GM19463 (cell line): Measurements from ENCODE around the gene C5orf63.
"Not testable (repeated sequence)": the region's sequence is repeated elsewhere in the genome, so short reads cannot be mapped to it uniquely, and the experiment has no call there.

Experiments
- ATAC-seq: cut with Tn5 transposase; IDR thresholded peaks from one replicate; pipeline ENCODE4 v1.9.1; 2021; ENCODE audit warnings: mild to moderate bottlenecking, moderate library complexity; ENCODE audit not compliant: unreplicated experiment

Gene C5orf63

DNA sequence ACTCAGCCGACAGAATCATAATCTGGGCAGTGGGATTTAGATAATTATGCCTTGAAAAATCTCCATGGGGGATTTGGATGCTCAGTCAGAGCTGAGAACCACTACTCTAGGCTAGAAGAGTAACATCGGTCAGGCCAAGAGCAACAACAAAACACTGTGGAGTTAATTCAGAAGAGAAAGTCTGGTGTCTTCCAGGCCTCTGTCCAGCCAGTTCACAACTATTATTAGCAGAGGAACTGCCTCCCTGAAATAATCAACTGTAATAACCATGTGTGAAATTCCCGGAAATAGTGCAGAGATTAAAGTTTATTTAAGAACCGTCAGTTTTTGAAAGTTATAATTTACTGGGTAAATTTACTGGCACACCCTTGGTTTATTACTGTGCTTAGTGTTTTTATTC is 34.8 kb downstream of the C5orf63 start:
- ATAC-seq: no peak

DNA sequence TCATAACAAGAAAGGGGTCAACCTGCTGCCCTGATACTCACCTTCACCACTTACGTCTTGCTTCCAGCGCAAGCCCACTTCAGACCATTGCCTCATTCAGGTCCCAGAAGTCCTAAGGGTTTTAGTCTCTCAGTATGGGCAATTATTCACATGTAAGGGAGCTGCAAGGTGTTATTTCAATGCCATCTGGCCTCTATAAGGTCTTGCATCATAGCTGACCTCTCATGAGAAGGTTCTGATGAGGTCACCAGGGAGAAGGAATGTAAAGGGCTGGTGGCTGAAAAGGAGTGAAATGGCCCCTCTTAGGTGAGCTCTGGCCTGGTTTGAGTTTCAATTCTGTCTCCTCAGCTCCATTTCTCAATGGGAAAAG is 41.5 kb downstream of the C5orf63 start:
- no peak for ATAC-seq

GRCh38 chr5:127031147-127031862 is 42.0 kb downstream of the C5orf63 start:
- peak; percentile 15 for ATAC-seq

GRCh38 chr5:127030259-127031146 is 42.8 kb downstream of the C5orf63 start, which contains the start of gene MARCHF3:
Gene MARCHF3 (minus strand): TSS chr5:127030558. CDS start chr5:126918171, 112,387 bp downstream.
- peak; percentile 89 for ATAC-seq

DNA sequence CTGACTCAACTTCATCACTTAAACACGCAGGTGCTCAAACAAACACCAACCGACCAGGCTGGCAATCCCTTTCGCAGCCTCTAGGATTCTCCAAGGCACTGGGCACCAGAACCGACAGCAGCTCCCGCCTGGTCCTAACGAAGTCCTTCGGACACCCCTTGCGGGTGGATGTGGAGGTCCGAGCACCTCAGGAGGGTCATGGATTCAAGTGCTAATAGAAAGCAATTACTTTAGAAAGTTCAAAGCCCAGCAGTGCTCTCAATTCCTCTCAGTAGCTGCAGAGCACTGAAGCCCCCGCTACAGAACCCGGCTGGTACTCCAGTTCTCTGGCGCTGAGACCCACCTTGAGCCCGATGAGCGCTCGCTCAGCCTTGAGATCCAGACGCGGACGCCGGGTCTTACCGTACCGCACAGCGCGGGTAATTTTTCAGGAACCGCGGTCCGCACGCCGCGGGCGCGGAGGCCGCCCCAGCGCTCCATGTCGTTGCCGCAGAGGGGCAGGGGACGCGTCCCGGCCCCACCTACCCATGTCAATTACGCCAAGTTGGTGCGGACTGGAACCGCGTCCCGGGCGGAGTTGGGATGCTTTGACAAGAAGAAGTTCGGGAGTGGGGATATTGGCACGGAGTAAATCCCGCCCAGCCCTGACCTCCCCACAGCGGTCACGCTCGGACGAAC is 43.6 kb downstream of the C5orf63 start:
- ATAC-seq: peak; percentile 18

- no peak for ATAC-seq
These were observed 44.4 kb downstream of the C5orf63 start for GRCh38 chr5:127028822-127029457.

DNA sequence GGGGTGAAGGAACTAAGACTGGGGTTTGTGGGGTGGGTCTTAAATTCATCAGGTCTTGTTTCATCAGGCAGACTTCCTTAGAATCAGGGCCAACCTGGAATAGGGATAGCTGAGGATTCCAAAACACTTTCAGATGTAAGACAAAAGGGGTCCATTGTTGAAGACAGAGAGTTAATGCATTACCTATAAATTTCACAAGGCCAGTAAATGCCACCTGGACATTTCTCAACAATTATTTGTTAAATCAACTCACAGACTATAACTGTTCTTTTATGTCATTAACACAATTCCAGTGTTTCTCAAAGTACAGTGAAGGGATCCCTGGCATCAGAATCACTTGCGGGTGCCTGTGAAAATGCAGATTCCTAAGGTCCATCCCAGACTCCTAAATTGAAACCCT is 45.8 kb downstream of the C5orf63 start:
- ATAC-seq: no peak

- ATAC-seq: no peak
These were observed 47.1 kb downstream of the C5orf63 start for GRCh38 chr5:127026166-127026565.

GRCh38 chr5:127025467-127025866 is 47.8 kb downstream of the C5orf63 start:
- ATAC-seq: no peak

DNA sequence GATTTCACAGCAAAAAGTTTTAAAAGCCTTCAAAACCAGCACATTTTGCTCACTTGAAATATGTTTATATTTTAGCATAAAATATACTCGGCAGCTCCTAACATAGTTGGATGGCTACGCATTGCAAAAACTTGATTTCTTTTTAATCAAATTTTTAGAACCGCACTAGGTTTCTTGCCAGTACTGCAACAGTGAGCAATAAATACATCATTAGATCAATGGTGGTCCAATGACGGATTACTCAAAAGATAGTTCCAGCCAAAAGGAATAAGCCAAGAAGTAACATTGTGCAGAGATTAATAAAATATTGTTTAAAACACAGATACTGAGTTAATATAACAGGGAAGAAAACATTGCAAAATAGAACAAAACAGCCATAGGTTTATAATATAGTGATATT is 48.5 kb downstream of the C5orf63 start:
- no peak for ATAC-seq

DNA sequence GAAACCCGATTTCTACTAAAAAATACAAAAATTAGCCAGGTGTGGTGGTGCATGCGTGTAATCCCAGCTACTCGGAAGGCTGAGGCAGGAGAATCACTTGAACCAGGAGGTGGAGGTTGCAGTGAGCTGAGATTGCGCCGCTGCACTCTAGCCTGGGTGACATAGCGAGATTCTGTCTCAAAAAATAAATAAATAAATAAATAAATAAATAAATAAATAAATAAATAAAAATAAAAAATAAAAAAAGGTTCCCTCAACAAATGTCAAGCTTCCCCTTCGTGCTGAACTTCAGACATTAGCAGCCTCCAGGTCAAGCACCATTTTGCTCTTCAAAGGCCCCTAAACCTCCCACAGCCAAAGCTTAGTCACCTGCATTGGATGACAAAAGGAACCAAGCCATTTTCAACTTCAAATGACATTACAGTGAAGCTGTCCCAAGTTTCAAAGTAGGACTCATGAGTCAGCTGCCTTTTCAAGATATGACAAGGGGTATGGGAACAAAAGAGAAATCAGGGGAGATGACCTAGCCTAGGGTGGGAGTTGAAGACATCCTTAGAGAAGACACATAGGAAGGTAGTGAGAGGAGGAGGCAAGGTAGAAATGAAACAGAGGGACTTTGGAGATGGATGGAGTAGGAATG is 49.6 kb downstream of the C5orf63 start:
- ATAC-seq: not testable (repeated sequence)

GRCh38 chr5:127022846-127023245 is 50.5 kb downstream of the C5orf63 start:
- ATAC-seq: no peak

GRCh38 chr5:127019928-127020327 is 53.4 kb downstream of the C5orf63 start:
- peak; percentile 59 for ATAC-seq

DNA sequence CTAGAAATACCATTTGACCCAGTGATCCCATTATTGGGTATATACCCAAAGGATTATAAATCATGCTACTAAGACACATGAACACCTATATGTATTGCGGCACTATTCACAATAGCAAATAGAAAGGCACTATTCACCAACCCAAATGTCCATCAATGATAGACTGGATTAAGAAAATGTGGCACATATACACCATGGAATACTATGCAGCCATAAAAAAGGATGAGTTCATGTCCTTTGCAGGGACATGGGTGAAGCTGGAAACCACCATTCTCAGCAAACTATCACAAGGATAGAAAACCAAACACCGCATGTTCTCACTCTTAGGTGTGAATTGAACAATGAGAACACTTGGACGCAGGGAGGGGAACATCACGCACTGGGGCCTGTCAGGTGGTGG is 56.6 kb downstream of the C5orf63 start:
- not testable (repeated sequence) for ATAC-seq

DNA sequence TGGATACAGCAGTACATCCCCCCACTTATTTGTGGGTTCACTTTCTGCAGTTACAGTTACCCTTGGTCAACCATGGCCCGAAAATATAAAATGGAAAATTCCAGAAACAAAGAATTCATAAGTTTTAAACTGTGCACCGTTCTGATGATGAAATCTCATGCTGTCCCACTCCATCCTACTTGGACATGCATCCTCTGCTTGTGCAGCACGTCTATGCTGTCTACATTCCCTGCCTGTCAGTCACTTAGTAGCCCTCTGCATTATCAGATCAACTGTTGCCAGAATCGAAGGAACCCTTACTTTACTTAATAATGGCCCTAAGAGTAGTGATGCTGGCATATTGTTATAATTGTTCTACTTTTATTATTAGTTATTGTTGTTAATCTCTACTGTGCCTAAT is 57.6 kb downstream of the C5orf63 start:
- no peak for ATAC-seq

DNA sequence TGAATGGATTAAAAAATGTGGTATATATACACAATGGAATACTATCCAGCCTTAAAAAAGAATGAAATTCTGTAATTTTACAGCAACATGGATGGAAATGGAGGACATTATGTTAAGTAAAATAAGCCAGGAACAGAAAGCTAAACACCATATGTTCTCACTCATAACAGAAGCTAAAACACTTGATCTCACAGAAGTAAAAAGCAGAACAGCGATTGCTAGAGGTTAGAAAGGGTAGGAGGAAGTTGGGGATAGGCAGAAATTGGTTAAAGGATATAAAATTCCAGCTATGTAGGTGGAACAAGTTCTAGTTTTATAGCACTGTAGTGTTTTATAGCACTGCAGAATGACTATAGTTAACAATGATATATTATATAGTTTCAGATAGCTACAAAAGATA is 58.7 kb downstream of the C5orf63 start:
- ATAC-seq: peak; percentile 29

- no peak for ATAC-seq
These were observed 59.9 kb downstream of the C5orf63 start for GRCh38 chr5:127013407-127013806.

DNA sequence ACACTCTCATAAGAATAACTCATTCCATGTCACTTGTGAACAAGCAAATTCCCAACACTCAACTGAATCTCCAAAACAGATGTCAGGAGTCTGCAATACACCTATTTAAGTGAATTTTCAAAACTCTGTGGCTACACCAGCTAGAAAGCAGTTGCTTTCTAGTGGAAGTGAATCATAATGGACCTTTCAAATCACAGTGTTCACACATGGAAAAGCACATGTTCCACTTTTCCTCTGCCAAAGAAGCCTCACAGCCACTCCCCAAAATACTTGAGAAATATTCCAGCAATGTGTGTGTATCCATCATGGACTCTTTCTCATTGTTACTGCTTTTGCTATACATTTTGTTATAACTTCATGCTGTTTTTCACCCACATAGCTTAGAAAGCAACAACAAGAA is 60.4 kb downstream of the C5orf63 start:
- ATAC-seq: no peak

GRCh38 chr5:127011961-127012644 is 61.2 kb downstream of the C5orf63 start:
- ATAC-seq: peak; percentile 74

DNA sequence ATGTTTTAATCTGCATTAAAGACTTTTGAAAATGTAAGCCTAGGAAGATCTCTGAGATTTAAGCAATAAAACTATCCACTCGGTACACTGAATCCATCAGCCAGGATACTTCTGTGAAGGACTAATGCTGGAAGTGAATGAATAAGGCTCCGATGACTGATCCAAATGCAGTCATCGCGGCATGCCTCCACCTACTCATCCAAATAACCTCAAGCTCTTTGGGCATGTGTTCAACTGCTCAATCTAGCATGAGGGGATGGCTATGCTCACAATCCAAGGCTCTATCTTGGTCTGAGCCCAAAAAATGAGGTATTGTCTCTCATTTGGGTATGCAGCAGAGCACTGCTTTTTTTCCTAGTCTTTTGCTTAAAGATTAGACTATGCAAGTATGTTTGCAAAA is 62.1 kb downstream of the C5orf63 start:
- ATAC-seq: no peak
